Stimulated activated CD8-positive, alpha-beta memory T cell treated with anti-CD3 and anti-CD28 coated beads, Interleukin-7, amount 100 ng/mL, for 24 hours (primary cell): ENCODE data around the gene RBPMS2.
"Not testable (repeated sequence)": the region's sequence is repeated elsewhere in the genome, so short reads cannot be mapped to it uniquely, and the experiment has no call there.

Experiments
- DNase-seq: peaks from one replicate; pipeline ENCODE4 v3.0.0-alpha.2; 2020; ENCODE audit warnings: low read depth

The RBPMS2 gene

DNA sequence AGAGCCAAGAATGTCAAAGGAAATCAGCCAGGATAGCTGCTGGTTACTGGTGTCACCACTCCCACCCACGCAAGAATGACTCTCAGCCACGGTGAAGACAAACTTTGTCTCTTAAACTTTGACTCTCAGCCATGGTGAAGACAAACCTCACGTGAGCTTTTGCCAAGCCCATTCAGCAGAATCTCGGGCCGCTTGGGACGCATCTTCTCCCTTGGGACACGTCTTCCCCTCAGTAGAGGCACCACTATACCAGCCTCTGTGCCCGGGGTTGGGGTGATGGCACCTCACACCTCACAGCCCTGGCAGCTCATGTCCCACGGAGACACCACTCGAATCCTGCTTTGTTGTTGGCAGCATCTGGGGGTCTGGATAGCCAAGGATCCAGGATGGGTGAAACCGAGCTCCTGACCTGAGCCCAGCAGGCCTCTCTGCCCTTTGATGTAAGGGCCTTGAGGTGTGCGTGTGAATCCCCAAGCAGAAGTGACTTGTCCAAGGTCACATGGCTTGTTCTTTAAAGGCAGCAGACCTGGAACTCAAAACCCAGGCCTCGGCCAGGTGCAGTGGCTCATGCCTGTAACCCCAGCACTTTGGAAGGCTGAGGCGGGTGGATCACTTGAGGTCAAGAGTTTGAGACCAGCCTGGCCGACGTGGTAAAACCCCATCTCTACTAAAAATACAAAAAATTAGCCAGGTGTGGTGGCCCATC is 21.8 kb downstream of the RBPMS2 start:
- no peak for DNase-seq

DNA sequence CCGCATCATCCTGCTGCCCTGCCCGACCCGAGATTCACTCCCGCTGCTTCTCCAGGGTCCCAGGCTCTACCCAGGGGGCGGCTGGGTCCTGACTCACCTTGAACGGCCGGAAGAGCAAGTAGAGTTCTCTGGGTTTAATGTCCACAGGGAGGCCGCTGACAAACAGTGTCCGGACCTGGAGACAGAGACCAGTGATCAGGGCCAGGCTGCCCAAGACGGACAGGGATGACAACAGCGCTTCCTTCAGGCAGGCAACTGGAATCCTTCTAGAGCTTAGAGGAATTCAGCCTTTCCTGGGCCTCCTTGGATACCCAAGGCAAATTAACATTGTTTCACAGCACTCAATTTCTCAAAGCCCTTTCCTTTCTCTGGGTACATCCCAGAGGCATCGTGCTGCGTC is 23.9 kb downstream of the RBPMS2 start:
- no peak for DNase-seq

DNA sequence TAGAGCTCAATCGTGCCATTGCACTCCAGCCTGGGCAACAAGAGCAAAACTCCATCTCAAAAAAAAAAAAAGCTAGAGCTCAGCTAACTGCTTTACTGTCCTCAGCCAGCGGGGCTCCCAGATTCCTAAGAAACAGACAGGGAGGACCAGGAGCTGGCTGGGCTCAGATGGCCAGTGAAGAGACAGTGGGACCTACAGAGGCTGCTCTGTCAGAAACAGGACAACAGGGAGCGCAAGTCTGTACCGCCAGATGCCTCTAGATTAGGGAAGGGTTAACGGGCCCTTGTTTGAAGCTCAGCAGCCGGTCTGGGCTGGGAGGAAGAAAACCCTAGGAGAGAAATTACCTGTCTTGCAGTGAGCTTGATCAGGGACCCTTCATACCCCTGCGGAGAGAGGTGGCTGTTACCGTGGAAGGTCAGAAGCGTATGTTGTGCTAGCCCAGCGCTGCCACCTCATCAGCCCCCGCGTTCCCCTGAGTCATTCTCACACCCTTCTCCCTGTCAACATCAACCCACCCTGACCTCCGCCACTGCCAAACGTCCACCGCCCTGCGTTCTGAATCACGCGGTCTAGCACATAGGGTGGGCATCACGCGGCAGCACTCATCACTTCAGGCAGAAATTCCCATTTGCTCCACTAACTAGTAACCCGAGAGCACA is 25.3 kb downstream of the RBPMS2 start:
- no peak for DNase-seq

DNA sequence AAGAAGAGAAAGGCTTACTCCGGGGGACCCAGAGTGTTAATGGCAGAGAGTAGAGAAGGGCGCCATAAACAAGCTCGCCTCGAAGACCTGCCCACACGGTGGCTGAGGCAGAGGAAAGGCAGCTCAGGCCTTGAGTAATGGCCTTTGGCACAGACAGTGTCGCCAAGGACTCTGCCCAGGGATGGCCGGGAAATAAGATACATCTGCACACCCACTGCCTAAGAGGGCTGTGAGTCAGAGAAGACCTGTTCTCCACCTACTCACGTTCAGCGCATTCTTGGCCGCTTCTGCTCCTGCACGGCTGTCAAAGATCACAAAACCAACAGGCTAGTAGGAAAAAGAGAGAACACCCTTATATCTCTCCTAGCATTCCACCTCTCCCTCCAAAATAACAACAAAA is 26.2 kb downstream of the RBPMS2 start:
- DNase-seq = no peak

DNA sequence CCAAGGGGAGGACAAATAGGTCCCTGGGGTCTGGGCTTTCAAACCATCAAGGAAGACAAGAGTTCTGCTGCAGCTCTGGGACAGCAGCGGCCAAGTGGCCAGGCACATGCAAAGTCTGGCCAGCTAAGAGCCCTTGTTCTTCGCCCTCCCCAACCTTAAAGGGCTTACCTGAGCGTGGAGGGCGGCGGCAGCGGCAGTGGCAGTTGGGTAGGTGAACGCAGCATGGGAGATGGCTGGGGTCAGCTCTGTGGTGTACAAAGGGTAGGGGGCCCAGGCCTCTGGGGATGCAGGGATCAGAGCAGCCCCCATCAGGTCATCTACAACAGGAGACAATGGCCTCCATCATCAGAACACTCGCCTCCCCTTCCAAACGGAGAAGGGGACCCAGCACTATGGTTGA is 27.1 kb downstream of the RBPMS2 start:
- DNase-seq = no peak

DNA sequence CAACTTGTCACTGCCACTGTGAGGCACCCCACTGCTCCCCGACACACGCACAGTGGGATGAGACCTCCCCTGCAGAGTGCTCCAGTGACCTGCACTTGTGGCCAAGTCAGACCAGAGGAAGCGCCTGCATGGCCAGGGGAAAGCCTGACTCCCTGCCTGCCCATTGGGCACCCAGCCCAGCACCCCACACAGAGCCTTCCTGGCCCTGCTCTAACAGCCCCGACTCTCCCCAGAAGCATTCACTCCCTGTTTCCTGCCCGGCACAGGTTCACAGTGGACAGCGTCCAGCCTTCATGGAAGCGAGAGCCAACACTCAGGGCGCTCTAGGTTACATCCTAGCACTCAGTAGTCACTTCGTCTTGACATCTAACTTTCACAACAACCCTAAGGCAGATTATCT is 27.8 kb downstream of the RBPMS2 start:
- no peak for DNase-seq

DNA sequence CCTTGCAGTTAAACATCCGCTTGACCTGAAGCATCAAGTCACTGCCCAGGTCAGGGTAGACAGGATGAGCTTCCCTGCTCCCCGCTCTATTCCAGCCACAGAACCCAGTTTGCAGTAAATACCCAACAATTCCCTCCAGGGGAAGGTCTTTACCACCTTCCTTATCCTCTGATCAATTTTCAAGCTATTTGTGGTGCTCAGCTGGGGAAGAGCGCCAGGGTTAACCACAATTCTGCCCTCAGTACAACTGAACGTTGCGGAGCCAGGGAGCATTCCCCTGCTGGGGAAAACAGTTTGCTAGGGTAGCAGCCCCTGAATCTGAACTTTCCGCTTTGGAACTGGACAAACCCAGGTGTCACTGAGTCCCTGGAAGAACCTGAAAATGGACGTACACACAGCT is 28.5 kb downstream of the RBPMS2 start:
- no peak for DNase-seq

GRCh38 chr15:64746356-64746755 is 29.0 kb downstream of the RBPMS2 start:
- DNase-seq = no peak

GRCh38 chr15:64743691-64744090 is 31.7 kb downstream of the RBPMS2 start:
- DNase-seq = no peak

GRCh38 chr15:64742921-64743320 is 32.5 kb downstream of the RBPMS2 start:
- no peak for DNase-seq

GRCh38 chr15:64742385-64742784 is 33.0 kb downstream of the RBPMS2 start:
- DNase-seq = no peak

DNA sequence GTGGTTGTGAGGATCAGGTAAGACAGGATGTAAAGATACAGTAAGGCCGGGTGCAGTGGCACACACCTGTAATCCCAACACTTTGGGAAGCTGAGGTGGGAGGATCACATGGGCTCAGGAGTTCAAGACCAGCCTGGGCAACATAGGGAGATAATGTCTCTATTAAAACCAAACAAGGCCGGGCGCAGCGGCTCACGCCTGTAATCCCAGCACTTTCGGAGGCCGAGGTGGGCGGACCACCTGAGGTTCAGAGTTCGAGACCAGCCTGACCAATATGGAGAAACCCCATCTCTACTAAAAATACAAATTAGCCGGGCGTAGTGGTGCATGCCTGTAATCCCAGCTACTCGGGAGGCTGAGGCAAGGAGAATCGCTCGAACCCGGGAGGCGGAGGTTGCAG is 33.7 kb downstream of the RBPMS2 start:
- not testable (repeated sequence) for DNase-seq

DNA sequence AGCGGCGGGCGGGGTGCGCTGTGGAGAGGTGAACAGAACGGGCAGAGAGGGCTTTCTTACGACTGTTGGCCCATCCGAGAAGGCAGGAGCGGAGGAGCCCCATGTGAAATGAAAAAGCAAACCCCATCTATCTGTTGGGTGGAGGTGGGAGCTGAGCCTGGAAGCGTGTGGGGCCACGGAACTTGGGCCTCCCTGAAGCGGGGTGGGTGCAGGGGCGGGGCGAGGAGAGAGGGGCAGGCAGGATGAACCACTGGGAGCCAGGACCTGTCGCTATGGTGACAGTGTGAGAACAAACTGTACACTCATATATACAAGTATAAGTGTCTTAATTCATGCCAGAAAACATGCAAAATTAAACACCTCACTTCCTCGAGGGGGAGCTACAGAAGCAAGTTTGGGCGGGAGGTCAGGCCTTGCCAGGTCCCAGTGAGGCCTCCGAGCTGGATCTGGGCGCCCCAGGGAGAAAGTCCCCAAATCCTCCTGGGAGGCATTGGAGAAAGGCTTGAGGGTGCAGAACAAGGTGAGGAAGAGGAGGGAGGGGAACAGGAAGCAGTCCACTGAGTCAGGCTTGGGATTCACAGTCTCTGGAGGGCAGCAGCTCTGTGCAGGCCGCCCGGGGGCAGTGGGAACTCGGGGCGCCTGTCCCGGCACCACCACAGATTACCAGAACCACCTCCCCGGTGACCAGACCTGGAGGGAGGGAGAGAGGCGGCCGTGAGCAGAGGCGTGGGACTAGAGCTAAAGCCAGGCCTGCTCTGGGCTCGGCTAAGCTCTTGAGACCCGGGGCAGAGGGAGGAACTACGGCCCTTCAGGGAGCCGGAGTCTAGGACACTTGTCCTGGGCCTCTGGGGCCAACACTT is 34.8 kb downstream of the RBPMS2 start:
- DNase-seq = no peak

GRCh38 chr15:64739577-64740143 is 35.7 kb downstream of the RBPMS2 start:
- no peak for DNase-seq

DNA sequence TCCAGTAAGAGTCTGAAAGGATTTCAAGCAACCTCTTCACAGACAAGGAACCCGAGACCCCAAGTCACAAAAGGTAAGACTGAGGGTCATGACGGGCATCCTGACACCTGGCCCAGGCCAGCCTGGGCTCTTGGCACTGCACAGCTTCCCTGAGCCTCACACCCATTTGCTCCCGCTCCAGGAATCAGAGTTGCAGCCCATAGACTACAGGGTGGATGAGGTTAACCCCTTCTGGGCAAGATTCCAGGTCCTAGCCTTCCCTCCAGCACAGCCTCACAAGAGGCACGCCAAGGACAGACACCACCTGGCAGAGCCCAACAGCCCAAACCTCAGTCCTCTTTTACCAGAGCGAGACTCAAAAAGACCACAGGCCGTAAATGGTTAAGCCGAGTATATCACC is 36.2 kb downstream of the RBPMS2 start:
- DNase-seq = no peak

GRCh38 chr15:64738226-64739095 is 36.9 kb downstream of the RBPMS2 start:
- DNase-seq = no peak

DNA sequence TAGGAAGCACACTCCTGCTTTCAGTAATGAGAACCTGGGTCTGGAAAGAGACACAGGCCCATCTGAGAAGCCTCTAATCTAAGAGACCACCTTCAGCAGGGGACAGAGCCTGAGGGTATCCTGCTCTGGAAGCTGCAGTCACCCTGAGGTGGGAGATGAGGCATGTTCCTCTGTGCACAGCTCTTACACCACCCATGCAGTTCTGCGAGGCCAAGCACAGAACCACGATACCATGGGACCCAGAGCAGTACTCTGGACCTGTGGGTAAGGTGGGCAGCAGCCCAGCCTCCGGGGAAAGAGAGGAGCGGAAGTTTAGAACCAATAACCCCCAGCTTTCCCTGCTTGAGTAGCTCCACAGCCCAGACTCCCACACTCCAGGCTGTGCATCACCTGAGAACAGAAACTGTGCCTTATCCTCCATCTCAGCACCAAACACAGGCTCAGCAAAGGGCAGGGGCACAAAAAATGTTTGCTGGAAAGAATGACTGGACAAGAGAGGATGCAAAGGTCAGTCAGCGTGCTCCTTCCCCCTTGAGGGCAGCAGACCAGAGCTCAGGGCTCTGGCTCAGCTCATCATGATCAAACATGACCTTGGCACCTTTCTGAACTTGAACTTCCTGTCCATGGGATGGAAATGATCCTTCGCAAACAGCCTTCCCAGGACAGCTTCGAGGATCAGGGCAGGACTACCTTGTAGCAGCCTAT is 43.1 kb downstream of the RBPMS2 start:
- no peak for DNase-seq

- DNase-seq = no peak
Measured at GRCh38 chr15:64731805-64732151, 43.6 kb downstream of the RBPMS2 start.

DNA sequence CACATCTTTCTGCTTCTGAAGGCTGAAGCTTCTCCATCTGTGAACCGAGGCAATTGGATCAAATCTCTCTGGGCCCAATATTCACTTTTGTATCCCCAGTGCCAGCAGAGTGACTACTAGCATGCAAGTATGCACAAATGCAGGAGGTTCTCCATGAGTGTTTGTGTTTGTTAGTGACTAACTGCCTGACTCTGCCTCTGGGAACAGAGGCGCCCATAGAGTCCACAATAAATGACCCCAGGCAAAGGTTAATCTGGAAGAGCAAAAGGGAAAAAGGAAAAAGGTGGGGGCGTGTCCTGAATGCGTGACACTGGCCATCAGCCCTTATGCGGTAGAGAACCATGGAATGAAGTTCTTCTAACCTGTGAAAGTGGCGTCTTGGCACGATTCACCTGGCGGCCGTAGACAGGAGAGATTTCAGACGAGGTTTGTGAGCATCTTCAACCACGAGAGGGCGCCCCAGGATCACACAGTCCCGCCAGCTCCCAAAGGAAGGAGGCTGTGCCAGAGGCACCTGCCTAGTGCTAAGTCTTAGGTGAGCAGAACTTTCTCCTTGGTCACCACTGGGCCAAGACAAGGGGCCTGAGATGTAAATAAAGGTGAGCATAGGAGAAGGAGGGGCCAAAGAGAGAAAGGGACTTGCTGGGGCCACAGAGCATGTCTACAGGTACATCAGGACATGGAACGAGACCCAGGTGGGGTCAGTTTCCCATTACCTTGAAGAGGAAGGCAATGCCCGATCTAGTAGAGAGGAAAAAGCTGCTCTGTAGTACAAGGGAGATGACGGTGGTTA is 44.2 kb downstream of the RBPMS2 start:
- DNase-seq = peak; percentile 79

- no peak for DNase-seq
Measured at GRCh38 chr15:64730151-64730550, 45.2 kb downstream of the RBPMS2 start.
